Vagina (tissue), 2 donors: ENCODE results near the gene CNTNAP3B. TPM values are rescaled to one million over a fixed set of nuclear protein-coding genes. Genes with fewer than 3 reads are reported as not detected.
"Not testable (repeated sequence)": the region's sequence is repeated elsewhere in the genome, so short reads cannot be mapped to it uniquely, and the experiment has no call there.

ENCODE experiments used
- DNase-seq, 2 donors: peaks; one replicate each; pipeline ENCODE4 v3.0.0-alpha.2; 2017; ENCODE audit errors: extremely low spot score in 2 of 2
- H3K27ac ChIP-seq: fragments of 200-600 bp; sonication (generic); one replicate; pipeline ENCODE4 v1.5.1; 2019
- H3K27me3 ChIP-seq: fragments of 200-600 bp; sonication (generic); one replicate; pipeline ENCODE4 v1.5.1; 2019
- H3K36me3 ChIP-seq, 2 donors: fragments of 200-600 bp; sonication (generic); one replicate each; pipeline ENCODE4 v1.5.1; 2017 to 2019
- H3K4me1 ChIP-seq: fragments of 200-600 bp; sonication (generic); one replicate; pipeline ENCODE4 v1.5.1; 2019
- H3K4me3 ChIP-seq, 2 donors: fragments of 200-600 bp; sonication (generic); 1 replicate in 1 of 2; 2 replicates in 1 of 2; pipeline ENCODE4 v1.5.1; 2016 to 2019
- H3K9me3 ChIP-seq: fragments of 200-600 bp; sonication (generic); one replicate; pipeline ENCODE4 v1.5.1; 2019
- intact Hi-C: fragments of 100-400 bp; cut with DNase I; formaldehyde crosslinking; loops from one replicate; pipeline ENCODE4 v1.15.1; 2023
- small RNA-seq: library from RNA; depleted of rRNA; stranded (forward); fragments of <200 nt; gene quantifications from one replicate; pipeline ENCODE3, GENCODE V24; 2016
- total RNA-seq: library from RNA; depleted of rRNA; stranded (reverse); fragments of >200 nt; gene quantifications from one replicate; pipeline ENCODE4 v1.2.3, GENCODE V29; 2016

The CNTNAP3B gene
- total RNA-seq, 1 donor from 2014 or later, result 34.1 TPM

DNA sequence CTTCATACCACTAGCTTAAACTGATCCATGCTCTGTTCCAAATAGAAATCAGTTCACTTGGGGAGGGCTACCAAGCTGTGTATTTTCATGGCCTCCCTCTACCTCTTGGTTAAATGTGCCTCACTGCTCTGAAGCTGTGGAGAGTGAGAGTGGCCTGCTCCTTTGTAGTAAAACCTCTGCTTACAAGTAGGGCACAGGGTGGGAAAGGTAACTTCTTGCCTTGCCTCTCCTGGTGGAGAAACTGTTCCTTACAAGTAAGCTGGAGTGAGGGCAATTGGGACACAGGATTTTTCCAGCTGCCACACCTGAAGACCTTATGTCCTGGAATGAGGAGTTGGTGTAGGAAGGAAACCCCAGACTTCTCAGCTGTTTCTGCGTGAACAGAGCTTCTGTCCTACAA, 211.9 kb downstream of the CNTNAP3B start:
- H3K4me1 ChIP-seq, H3K9me3 ChIP-seq, DNase-seq, intact Hi-C loops, H3K27me3 ChIP-seq, H3K36me3 ChIP-seq, H3K4me3 ChIP-seq, H3K27ac ChIP-seq: not testable (repeated sequence)

DNA sequence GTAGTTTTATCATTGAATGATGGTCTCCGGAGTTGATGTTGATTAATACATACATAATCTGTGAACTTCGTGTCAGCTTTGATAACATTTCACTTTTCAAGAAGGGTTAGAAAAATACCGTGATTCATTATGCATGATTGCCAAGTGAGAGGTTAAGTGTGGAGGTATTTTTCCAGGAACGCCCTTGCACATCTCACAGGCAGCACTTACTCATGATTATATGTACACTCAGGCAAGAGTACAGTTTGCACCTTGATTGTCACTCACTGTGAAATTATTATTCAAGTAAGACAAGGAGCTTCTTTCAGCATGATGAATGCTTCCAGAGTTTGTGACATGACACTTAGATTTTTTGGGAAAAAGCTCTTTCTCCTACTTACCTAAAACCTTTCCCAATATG, 223.7 kb downstream of the CNTNAP3B start:
- DNase-seq, H3K27me3 ChIP-seq, H3K36me3 ChIP-seq, H3K9me3 ChIP-seq, intact Hi-C loops, H3K27ac ChIP-seq, H3K4me1 ChIP-seq, H3K4me3 ChIP-seq: not testable (repeated sequence)

DNA sequence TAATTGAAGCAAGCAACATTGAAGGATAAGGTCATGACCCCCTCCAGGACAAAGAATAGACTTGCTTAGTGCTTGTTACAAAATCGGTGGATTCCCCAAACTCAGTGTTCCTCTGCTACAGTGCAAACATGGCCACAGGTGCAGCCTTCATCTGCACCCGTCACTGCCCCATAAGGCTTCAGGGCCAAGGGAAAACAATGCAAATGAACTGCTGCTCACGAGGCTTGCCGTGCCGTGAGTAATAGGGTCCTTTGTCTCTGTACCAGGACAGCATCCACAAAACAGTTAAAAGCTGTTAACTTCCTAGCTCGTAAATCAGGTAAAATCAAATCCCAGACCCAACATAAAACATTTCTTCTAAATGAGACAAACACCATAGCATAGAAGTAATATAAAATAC, 226.5 kb downstream of the CNTNAP3B start:
- DNase-seq, H3K27me3 ChIP-seq, H3K4me1 ChIP-seq, intact Hi-C loops, H3K9me3 ChIP-seq, H3K4me3 ChIP-seq, H3K27ac ChIP-seq, H3K36me3 ChIP-seq: not testable (repeated sequence)

DNA sequence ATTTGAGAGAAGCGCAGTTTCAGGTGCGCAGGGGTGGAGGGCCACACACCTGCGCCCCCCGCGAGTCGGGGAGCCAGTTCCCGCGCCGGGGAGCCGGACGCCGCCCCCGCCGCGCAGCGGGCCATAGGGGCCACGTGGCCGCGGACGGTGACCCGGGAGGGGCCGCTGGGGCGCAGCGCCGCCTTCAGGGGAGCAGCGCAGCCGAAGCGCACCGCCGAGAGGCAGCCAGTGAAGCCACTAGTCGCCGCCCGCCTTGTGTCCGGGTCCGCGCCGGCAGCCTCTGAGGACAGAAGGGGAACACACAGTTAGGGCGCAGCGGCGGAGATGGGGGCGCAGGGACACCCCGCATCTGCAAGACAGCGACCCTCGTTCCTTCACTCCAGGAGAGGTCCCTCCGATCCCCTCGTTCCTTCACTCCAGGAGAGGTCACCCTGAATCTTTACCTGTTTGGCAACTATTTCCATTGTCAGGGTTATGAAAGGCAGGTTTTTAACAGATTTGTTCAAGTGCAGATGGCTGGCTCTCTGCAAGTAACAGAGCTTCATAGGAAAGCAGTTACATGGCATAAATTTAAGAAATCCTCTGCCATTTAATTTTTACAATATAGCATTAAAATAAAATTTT, 230.4 kb downstream of the CNTNAP3B start:
- H3K4me1 ChIP-seq, H3K27ac ChIP-seq, H3K4me3 ChIP-seq, DNase-seq, intact Hi-C loops, H3K27me3 ChIP-seq, H3K36me3 ChIP-seq, H3K9me3 ChIP-seq: not testable (repeated sequence)

DNA sequence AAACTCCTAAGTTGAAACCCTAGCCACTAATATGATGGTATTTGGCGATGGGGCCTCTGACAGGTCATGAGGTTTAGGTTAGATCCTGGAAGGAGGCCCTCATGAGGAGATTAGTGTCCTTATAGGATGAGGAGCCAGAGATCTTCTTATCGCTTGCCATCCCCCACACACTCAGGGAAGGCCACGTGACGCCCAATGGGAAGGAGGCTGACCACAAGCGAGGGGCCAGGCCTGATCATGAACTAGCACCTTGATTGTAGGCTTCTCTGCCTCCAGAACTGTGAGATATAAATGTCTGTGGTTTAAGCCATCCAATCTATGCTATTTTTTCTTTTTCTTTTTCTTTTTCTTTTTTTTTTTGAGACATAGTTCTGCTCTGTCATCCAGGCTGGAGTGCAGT, 254.7 kb downstream of the CNTNAP3B start:
- H3K9me3 ChIP-seq, H3K4me1 ChIP-seq, H3K27me3 ChIP-seq, H3K4me3 ChIP-seq, H3K36me3 ChIP-seq, intact Hi-C loops, DNase-seq, H3K27ac ChIP-seq: not testable (repeated sequence)

DNA sequence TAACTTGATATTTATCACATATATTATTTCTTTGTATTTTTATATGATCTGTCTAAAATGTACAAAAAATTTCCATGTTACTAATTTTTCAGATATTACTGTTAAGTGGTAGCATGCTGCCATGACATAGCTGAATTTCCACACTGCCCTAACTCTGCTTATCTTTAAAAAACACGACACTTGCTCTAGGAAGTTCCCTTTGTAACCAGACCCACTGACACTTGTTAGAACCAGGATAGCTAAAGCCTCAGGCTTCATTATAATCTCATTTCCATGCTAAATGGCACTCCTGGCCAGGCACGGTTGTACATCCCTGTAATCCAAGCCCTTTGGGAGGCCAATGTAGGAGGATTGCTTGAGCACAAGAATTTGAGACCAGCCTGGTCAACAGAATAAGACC, 273.8 kb downstream of the CNTNAP3B start:
- H3K36me3 ChIP-seq, DNase-seq, H3K4me1 ChIP-seq, H3K9me3 ChIP-seq, H3K27ac ChIP-seq, H3K4me3 ChIP-seq, H3K27me3 ChIP-seq, intact Hi-C loops: not testable (repeated sequence)

DNA sequence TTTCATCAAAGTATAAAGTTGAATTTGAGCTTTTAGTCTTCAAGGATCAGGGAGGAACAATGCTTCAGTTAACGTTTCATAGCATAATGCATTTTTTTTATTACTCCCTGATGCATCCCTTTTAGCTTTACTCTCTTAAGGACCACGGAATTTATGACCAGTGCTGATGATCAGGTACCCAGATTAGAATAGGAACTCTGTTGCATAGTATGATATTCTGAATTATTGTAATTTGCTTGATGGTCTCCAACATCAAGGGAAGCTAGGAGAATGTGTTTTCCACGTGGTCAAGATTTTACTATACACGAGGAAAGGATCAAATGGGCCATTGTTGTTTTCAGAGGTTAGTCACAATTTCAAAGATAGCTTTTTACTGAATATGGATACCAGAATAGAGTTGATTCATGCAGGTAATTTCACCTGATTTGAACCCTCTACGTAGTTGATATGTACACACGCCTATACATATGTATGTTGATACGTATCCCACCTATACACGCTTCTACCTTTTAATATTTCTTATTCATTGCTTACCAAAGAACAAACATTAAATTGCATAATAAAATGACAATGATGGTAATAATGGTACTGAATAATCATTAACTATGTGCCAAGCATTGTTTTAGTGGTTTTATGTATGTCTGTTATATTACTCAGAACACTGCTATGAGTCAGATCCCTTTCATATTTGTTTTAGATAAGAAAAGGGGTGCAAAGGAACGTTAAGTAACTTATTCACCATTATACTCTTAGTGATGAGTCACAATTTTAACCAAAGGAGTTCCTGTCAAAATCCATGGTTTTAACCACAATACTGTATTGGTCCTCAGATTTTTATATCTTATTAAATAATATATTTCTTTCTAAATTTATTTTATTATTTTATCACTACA, 277.1 kb downstream of the CNTNAP3B start:
- H3K4me3 ChIP-seq, H3K27me3 ChIP-seq, H3K4me1 ChIP-seq, H3K27ac ChIP-seq, H3K9me3 ChIP-seq, H3K36me3 ChIP-seq, DNase-seq, intact Hi-C loops: not testable (repeated sequence)

DNA sequence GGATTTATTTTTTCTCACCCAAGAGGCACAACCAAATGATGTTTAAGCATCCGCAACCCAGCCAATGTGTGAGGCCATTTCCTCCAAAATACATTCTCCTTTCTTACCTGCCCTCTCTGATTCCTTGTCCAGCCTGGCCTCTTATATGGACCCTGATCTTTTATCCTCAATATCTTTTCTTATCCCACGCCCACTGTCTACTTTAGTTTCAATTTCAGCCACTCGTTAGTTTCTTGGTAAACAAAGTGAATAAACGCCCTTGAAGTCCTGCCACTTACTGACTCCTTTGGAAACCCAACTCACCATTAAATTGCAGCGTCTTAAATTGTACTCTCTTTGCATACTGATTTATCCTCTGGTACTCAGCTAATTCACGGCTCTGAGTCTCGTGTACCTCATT, 281.4 kb downstream of the CNTNAP3B start:
- intact Hi-C loops, H3K4me3 ChIP-seq, DNase-seq, H3K4me1 ChIP-seq, H3K27me3 ChIP-seq, H3K9me3 ChIP-seq, H3K36me3 ChIP-seq, H3K27ac ChIP-seq: not testable (repeated sequence)

Small RNA genes lying within 50 kb of the gene (small RNA-seq; reads per million reads assigned to genes)
- gene RN7SL343P, result not detected

Other genes starting within 250 kb of the CNTNAP3B start
- gene SPATA31A6, start 54.2 kb upstream of the CNTNAP3B start, total RNA-seq, result not detected